ENCODE results near the gene ZNF575. TPM values are rescaled to one million over a fixed set of nuclear protein-coding genes. Genes with fewer than 3 reads are reported as not detected.
"Not testable (repeated sequence)": the region's sequence is repeated elsewhere in the genome, so short reads cannot be mapped to it uniquely, and the experiment has no call there.

Gene ZNF575
- total and polyA plus RNA-seq, 2 experiments from 2014 or later, result 0.10 to 0.65 TPM

DNA sequence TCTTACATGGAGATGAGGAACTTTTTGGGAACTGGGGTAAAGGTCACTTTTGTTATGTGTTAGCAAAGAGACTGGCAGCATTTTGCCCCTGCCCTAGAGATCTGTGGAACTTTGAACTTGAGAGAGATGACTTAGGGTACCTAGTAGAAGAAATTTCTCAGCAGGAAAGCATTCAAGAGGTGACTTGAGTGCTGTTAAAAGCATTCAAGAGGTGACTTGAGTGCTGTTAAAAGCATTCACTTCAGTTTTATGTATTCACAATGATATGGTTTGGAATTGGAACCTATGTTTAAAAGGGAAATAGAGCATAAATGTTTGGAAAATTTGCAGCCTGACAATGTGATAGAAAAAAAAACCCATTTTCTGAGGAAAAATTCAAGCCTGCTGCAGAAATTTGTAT, 20.6 kb upstream of the ZNF575 start:
- H4K20me1 ChIP-seq (replicated peaks; ENCODE audit: insufficient read depth); H3K4me3 ChIP-seq; H3K79me2 ChIP-seq (replicated peaks; ENCODE audit: insufficient read depth); DNase-seq (ENCODE audit: low spot score); H3K27ac ChIP-seq (ENCODE audit: low read depth); H3K27me3 Mint-ChIP-seq (ENCODE audit: insufficient read depth, low read depth, poor library complexity); H3K36me3 ChIP-seq (ENCODE audit: insufficient read depth); H3K27me3 ChIP-seq (ENCODE audit: insufficient read depth); H3F3A ChIP-seq (replicated peaks; ENCODE audit: low read depth); H3K4me3 Mint-ChIP-seq; H3K4me1 ChIP-seq (ENCODE audit: insufficient read depth); H3K4me1 Mint-ChIP-seq; H3K9me2 ChIP-seq (ENCODE audit: insufficient read depth); H3K27ac Mint-ChIP-seq; H2AFZ ChIP-seq; ATAC-seq; H3K4me2 ChIP-seq: not testable (repeated sequence)
- Mint-ChIP-seq H3K36me3 (ENCODE audit: low read depth) (peaks cover 45% of the 10 kb centered on the region), H3K9me3 (peaks cover 10% of the 10 kb centered on the region; the same call in 2 of the 3 replicates)

DNA sequence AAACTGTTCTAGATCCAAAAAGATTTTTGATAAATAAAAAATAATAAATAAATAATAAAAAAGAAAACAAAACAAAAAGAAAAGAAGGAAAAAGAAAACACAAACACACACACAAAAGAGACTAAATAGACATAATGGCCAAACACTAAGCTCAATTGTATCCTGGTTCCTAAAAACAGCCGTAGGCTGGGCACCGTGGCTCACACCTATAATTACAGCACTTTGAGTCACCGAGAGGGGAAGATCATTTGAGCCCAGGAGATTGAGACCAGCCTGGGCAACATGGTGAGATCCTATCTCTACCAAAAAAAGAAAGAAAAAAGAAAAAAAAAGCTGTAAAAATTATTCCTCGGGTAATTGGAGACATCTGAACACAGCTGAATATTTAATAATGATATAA, 14.9 kb upstream of the ZNF575 start:
- Histone ChIP-seq H3F3A (replicated peaks; ENCODE audit: low read depth) (no peaks in the 10 kb centered on the region), H3K9me2 (ENCODE audit: insufficient read depth) (no peaks in the 10 kb centered on the region), H2AFZ (no peak overlapping the region), H3K4me1 (ENCODE audit: insufficient read depth) (no peaks in the 10 kb centered on the region), H3K27me3 (ENCODE audit: insufficient read depth) (no peaks in the 10 kb centered on the region), H3K36me3 (ENCODE audit: insufficient read depth) (no peaks in the 10 kb centered on the region), H3K27ac (ENCODE audit: low read depth) (no peak overlapping the region), H3K79me2 (replicated peaks; ENCODE audit: insufficient read depth) (no peaks in the 10 kb centered on the region), H4K20me1 (replicated peaks; ENCODE audit: insufficient read depth) (no peaks in the 10 kb centered on the region; the same call in 1 of the 2 replicates), H3K4me2 (no peak overlapping the region), H3K4me3 (no peak overlapping the region)
- H3K4me3 Mint-ChIP-seq, result no peak overlapping the region
- H3K27ac Mint-ChIP-seq, result no peak overlapping the region
- DNase-seq (ENCODE audit: low spot score) (no peak), ATAC-seq (no peak)
- peaks cover 4% of the 10 kb centered on the region; the same call in 2 of the 3 replicates for H3K4me1 Mint-ChIP-seq
- peaks cover 1% of the 10 kb centered on the region; the same call in 1 of the 3 replicates for H3K9me3 Mint-ChIP-seq
- H3K27me3 Mint-ChIP-seq (ENCODE audit: insufficient read depth, low read depth, poor library complexity), result peaks cover 2% of the 10 kb centered on the region
- peaks cover 12% of the 10 kb centered on the region; the same call in 2 of the 3 replicates for H3K36me3 Mint-ChIP-seq (ENCODE audit: low read depth)
- TF ChIP-seq ZNF114 (CRISPR knock-in tag; IDR thresholded peaks at IDR 0.05) (no peak), STAT1 (IDR thresholded peaks at IDR 0.05; ENCODE audit: unreplicated experiment) (no peak), ZNF331 (CRISPR knock-in tag; IDR thresholded peaks at IDR 0.05; ENCODE audit: low read depth) (no peak), CREB1 (CRISPR knock-in tag; IDR thresholded peaks at IDR 0.05; ENCODE audit: low read depth) (no peak), POLR2AphosphoS5 (IDR thresholded peaks at IDR 0.05; ENCODE audit: low read depth) (no peak), NANOG (IDR thresholded peaks at IDR 0.05; ENCODE audit: borderline replicate concordance) (no peak), JUNB (IDR thresholded peaks at IDR 0.05; ENCODE audit: unreplicated experiment) (no peak)
- TF ChIP-seq, protein P1, sequence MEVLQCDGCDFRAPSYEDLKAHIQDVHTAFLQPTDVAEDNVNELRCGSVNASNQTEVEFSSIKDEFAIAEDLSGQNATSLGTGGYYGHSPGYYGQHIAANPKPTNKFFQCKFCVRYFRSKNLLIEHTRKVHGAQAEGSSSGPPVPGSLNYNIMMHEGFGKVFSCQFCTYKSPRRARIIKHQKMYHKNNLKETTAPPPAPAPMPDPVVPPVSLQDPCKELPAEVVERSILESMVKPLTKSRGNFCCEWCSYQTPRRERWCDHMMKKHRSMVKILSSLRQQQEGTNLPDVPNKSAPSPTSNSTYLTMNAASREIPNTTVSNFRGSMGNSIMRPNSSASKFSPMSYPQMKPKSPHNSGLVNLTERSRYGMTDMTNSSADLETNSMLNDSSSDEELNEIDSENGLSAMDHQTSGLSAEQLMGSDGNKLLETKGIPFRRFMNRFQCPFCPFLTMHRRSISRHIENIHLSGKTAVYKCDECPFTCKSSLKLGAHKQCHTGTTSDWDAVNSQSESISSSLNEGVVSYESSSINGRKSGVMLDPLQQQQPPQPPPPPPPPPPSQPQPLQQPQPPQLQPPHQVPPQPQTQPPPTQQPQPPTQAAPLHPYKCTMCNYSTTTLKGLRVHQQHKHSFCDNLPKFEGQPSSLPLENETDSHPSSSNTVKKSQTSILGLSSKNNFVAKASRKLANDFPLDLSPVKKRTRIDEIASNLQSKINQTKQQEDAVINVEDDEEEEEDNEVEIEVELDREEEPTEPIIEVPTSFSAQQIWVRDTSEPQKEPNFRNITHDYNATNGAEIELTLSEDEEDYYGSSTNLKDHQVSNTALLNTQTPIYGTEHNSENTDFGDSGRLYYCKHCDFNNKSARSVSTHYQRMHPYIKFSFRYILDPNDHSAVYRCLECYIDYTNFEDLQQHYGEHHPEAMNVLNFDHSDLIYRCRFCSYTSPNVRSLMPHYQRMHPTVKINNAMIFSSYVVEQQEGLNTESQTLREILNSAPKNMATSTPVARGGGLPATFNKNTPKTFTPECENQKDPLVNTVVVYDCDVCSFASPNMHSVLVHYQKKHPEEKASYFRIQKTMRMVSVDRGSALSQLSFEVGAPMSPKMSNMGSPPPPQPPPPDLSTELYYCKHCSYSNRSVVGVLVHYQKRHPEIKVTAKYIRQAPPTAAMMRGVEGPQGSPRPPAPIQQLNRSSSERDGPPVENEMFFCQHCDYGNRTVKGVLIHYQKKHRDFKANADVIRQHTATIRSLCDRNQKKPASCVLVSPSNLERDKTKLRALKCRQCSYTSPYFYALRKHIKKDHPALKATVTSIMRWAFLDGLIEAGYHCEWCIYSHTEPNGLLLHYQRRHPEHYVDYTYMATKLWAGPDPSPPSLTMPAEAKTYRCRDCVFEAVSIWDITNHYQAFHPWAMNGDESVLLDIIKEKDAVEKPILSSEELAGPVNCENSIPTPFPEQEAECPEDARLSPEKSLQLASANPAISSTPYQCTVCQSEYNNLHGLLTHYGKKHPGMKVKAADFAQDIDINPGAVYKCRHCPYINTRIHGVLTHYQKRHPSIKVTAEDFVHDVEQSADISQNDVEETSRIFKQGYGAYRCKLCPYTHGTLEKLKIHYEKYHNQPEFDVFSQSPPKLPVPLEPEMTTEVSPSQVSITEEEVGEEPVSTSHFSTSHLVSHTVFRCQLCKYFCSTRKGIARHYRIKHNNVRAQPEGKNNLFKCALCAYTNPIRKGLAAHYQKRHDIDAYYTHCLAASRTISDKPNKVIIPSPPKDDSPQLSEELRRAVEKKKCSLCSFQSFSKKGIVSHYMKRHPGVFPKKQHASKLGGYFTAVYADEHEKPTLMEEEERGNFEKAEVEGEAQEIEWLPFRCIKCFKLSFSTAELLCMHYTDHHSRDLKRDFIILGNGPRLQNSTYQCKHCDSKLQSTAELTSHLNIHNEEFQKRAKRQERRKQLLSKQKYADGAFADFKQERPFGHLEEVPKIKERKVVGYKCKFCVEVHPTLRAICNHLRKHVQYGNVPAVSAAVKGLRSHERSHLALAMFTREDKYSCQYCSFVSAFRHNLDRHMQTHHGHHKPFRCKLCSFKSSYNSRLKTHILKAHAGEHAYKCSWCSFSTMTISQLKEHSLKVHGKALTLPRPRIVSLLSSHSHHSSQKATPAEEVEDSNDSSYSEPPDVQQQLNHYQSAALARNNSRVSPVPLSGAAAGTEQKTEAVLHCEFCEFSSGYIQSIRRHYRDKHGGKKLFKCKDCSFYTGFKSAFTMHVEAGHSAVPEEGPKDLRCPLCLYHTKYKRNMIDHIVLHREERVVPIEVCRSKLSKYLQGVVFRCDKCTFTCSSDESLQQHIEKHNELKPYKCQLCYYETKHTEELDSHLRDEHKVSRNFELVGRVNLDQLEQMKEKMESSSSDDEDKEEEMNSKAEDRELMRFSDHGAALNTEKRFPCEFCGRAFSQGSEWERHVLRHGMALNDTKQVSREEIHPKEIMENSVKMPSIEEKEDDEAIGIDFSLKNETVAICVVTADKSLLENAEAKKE (CRISPR knock-in tag; IDR thresholded peaks at IDR 0.05), result no peak
- TF ChIP-seq, protein P2, sequence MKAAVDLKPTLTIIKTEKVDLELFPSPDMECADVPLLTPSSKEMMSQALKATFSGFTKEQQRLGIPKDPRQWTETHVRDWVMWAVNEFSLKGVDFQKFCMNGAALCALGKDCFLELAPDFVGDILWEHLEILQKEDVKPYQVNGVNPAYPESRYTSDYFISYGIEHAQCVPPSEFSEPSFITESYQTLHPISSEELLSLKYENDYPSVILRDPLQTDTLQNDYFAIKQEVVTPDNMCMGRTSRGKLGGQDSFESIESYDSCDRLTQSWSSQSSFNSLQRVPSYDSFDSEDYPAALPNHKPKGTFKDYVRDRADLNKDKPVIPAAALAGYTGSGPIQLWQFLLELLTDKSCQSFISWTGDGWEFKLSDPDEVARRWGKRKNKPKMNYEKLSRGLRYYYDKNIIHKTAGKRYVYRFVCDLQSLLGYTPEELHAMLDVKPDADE (IDR thresholded peaks at IDR 0.05), result no peak
- TF ChIP-seq, protein P3, sequence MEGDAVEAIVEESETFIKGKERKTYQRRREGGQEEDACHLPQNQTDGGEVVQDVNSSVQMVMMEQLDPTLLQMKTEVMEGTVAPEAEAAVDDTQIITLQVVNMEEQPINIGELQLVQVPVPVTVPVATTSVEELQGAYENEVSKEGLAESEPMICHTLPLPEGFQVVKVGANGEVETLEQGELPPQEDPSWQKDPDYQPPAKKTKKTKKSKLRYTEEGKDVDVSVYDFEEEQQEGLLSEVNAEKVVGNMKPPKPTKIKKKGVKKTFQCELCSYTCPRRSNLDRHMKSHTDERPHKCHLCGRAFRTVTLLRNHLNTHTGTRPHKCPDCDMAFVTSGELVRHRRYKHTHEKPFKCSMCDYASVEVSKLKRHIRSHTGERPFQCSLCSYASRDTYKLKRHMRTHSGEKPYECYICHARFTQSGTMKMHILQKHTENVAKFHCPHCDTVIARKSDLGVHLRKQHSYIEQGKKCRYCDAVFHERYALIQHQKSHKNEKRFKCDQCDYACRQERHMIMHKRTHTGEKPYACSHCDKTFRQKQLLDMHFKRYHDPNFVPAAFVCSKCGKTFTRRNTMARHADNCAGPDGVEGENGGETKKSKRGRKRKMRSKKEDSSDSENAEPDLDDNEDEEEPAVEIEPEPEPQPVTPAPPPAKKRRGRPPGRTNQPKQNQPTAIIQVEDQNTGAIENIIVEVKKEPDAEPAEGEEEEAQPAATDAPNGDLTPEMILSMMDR (conservative IDR thresholded peaks at IDR 0.05; ENCODE audit: low read depth in 2 of 2), result no peak

Measured in GM23338 (cell line).